GM19240 (cell line): Measurements from ENCODE around the gene RANBP2.
"Not testable (repeated sequence)": the region's sequence is repeated elsewhere in the genome, so short reads cannot be mapped to it uniquely, and the experiment has no call there.

Experiments
- DNase-seq: peaks from one replicate; pipeline ENCODE4 v3.0.0; 2011; ENCODE audit warnings: low spot score; ENCODE audit not compliant: insufficient read length

RANBP2 gene

GRCh38 chr2:108719149-108720044, at the start of gene RANBP2:
Gene RANBP2 (plus strand): TSS chr2:108719482. CDS start chr2:108719607, 125 bp downstream.
- peak; percentile 78 for DNase-seq

GRCh38 chr2:108670282-108670681, 49.0 kb upstream of the RANBP2 start:
- not testable (repeated sequence) for DNase-seq

- not testable (repeated sequence) for DNase-seq
These were observed 47.0 kb upstream of the RANBP2 start for GRCh38 chr2:108672200-108672805.

GRCh38 chr2:108676522-108676921, 42.8 kb upstream of the RANBP2 start:
- not testable (repeated sequence) for DNase-seq

- DNase-seq = not testable (repeated sequence)
These were observed 42.0 kb upstream of the RANBP2 start for GRCh38 chr2:108677239-108677744.

- DNase-seq = not testable (repeated sequence)
These were observed 41.1 kb upstream of the RANBP2 start for GRCh38 chr2:108678198-108678651.

- not testable (repeated sequence) for DNase-seq
These were observed 38.5 kb upstream of the RANBP2 start for GRCh38 chr2:108680805-108681204.

DNA sequence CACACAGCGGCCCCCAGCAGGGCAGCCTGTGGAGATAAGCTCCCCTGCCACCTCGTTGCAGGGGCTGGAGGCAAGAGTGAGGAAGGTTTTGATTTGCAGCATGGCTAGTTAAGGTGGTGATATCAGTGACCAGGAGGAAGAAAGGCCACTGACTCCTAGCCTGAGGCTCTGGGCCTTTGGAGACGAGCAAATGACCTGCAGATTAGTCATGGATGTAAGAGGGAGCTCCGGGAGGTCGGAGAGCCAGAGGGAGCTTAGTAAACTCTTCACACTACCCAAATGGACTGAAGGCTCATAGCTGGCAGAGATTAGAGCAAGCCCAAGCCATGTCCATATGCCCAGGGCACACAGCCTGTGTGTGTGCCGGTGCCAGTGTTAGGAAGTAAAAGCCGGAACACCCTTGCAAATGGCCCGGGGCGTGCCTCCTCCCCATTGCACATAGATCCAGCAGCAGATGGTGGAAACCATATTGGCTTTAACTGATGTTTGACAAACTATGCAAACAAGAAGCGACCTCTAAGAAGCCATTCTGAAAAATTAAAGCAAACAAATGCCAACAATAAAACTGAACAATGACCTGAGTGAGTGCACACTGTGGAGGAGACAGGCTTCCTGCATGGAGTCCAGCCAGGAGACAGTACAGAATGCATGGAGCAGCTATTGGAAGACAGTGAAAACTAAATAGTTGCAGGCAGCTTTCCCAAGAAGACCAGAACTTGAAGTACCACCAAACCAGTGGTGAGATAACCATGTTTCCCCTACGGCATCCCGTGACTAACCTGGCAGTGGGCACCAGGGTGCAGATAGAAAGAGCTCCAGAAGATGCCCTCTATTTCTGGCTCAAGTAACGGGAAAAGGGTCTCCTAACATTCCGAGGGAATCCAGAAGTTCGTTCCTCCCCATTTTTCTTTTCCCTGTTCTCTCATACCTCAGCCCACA, 30.2 kb upstream of the RANBP2 start:
- DNase-seq = not testable (repeated sequence)

DNA sequence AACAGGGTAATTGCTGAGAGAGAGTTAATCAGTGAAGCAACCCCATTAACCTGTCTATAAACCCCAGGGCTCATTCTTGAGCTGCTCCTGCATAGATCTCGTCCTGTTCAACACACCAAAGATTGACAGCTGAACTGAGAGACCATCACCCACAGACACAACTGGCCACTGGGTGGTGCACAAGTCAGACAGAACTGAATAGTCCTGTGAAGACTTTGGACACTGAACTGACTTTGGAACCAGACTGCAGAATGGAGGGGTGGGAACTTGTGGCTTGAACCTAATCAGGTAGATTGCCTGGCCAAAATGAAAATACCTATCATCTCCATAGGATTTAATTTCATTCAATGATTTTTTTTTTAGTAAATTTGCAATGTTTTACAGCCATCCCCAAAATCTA, 29.3 kb upstream of the RANBP2 start:
- DNase-seq = not testable (repeated sequence)

DNA sequence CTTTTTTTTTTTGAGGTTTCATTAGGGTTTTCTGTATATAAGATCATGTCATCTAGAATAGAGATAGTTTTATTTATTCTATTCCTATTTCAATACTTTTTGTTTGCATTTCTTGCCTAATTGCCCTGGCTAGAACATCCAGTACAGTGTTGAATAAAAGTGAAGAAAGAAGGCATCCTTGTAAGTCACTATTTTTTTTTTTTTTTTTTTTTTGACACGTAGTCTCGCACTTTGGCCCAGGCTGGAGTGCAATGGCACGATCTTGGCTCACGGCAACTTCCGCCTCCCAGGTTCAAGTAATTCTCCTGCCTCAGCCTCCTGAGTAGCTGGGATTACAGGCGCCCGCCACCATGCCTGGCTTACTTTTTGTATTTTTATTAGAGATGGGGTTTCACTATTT, 27.8 kb upstream of the RANBP2 start:
- no peak for DNase-seq

DNA sequence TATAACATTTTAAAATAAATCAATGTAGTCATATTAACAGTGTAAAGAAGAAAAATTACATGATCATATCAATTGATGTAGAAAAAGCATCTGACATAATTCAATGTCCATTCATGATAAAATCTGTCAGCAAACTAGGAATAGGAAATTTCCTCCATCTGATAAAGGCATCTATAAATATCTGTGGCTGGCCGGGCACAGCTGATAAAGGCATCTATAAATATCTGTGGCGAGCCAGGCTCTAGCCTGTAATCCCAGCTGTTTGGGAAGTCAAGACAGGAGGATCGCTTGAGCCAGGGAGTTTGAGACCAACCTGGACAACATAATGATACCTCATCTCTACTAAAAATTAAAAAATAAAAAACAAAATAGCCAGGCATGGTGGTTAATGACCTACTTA, 18.1 kb upstream of the RANBP2 start:
- no peak for DNase-seq

DNA sequence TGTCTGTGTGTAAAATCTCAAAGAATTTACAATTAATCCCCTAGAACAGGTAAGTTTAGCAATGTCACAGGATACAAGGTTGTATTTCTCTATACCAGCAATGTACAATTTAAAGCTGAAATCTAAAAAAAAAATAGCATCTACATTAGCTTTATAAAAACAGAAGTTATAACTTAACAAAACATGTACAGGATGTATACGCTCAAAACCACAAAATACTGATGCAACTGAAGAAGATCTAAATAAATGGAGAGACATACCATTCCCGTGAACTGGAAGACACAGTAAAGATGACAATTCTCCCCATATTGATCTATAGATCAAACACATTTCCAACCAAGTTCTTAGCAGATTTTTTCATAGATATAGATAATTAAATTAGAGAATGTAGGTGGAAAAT, 17.5 kb upstream of the RANBP2 start:
- DNase-seq = no peak

GRCh38 chr2:108704871-108705270, 14.4 kb upstream of the RANBP2 start:
- DNase-seq = no peak

- no peak for DNase-seq
These were observed 12.0 kb upstream of the RANBP2 start for GRCh38 chr2:108707300-108707699.

- DNase-seq = not testable (repeated sequence)
These were observed 2.3 kb upstream of the RANBP2 start for GRCh38 chr2:108716971-108717370.

- DNase-seq = not testable (repeated sequence)
These were observed 6.8 kb downstream of the RANBP2 start for GRCh38 chr2:108726048-108726447.

- not testable (repeated sequence) for DNase-seq
These were observed 15.4 kb downstream of the RANBP2 start for GRCh38 chr2:108734656-108735055.

GRCh38 chr2:108757973-108758372, 38.7 kb downstream of the RANBP2 start:
- DNase-seq = not testable (repeated sequence)

- DNase-seq = not testable (repeated sequence)
These were observed 43.3 kb downstream of the RANBP2 start for GRCh38 chr2:108762618-108763017.

GRCh38 chr2:108766671-108767070, 47.4 kb downstream of the RANBP2 start:
- DNase-seq = not testable (repeated sequence)

DNA sequence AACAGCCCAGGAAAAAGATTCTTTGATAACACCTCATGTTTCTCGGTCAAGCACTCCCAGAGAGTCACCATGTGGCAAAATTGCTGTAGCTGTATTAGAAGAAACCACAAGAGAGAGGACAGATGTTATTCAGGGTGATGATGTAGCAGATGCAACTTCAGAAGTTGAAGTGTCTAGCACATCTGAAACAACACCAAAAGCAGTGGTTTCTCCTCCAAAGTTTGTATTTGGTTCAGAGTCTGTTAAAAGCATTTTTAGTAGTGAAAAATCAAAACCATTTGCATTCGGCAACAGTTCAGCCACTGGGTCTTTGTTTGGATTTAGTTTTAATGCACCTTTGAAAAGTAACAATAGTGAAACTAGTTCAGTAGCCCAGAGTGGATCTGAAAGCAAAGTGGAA, 48.6 kb downstream of the RANBP2 start:
- DNase-seq = not testable (repeated sequence)
